Retinal pigment epithelial cell (primary cell): ENCODE data around the gene ZNF410.

Experiments used
- DNase-seq: peaks from one replicate; pipeline ENCODE4 v3.0.0-alpha.2; 2010; ENCODE audit warnings: low read depth
- H3K4me3 ChIP-seq: 2 replicates; pipeline ENCODE4 v1.5.1; 2011; ENCODE audit warnings: mild to moderate bottlenecking, low read length, control low read depth, moderate library complexity
- TF ChIP-seq, protein P1 (sequence below): conservative IDR thresholded peaks from 2 replicates; pipeline ENCODE4 v1.5.1; 2011; ENCODE audit warnings: low read depth, low read length, control low read depth, inconsistent platforms

Gene ZNF410

DNA sequence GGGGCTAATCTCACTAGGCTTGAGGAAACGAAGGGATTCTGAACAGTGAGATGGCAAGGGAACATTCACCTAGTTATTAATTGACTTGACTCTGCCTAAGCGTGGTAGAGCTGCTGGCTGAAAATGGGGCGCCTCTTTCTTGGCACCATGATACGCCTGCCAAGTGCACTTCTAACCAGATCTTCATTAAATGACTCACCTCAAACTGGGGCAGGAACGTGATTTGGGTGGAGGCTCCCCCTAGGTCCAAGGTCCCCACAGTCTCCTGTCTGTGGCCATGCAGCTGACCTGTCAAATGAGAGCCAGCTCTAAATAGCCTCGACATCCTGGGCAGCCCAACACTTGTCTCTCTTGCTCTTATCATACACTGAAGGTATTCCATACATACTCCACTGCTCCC is 89.5 kb downstream of the ZNF410 start:
- no peak for DNase-seq
- H3K4me3 ChIP-seq: no peak overlapping the region
- TF ChIP-seq, protein P1, sequence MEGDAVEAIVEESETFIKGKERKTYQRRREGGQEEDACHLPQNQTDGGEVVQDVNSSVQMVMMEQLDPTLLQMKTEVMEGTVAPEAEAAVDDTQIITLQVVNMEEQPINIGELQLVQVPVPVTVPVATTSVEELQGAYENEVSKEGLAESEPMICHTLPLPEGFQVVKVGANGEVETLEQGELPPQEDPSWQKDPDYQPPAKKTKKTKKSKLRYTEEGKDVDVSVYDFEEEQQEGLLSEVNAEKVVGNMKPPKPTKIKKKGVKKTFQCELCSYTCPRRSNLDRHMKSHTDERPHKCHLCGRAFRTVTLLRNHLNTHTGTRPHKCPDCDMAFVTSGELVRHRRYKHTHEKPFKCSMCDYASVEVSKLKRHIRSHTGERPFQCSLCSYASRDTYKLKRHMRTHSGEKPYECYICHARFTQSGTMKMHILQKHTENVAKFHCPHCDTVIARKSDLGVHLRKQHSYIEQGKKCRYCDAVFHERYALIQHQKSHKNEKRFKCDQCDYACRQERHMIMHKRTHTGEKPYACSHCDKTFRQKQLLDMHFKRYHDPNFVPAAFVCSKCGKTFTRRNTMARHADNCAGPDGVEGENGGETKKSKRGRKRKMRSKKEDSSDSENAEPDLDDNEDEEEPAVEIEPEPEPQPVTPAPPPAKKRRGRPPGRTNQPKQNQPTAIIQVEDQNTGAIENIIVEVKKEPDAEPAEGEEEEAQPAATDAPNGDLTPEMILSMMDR: no peak

DNA sequence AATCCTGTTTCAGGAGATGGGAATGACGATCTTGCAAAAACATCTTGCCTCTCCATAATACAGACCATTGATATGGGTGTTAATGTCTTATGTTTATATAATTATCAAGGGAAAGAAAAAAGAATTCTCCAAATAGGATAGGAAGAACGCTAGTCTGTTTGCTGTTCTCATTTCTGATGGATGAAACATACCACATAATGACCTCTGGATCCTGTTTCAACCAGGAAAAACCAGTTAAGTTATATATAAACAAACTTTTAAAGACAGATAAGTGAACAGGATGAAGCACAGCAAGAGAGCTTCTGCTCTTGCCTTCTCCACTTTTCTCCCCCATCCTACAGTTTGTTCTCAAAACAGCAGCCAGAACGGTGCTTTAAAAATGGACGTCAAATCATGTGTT is 91.2 kb downstream of the ZNF410 start:
- no peak overlapping the region for H3K4me3 ChIP-seq
- DNase-seq: no peak
- TF ChIP-seq, protein P1: no peak
